ENCODE measurements around the gene SORCS2.

SORCS2 gene

DNA sequence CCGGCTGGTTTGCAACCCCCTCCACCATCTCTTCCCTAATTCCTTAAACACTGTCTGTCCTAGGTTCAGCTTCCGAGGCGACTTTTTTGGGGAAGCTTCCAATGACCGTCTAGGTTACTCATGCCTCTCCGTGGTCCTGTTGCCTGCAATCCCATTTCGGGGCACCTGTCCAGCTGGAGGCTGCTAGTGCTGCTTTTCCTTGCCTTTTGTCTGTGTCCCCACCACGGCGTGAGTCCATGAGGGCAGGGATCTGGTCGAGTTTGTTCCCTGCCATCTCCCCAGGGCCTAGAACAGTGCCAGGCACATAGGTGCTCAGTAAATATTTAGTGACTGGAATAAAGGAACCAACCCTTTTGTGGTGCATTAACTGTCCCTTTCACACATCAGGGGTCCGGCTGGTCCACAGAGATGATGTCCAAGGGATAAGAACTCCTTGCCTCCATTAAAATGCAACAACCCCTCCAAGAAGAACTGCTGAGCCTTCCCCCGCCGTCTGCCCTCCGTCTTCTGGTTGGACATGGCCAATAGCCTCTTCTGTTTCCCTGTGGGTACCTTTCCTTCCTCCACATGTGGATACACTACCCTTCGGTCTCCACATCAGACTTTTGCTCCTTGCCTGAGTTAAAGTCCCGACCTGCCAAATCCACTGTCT is 5.7 kb upstream of the SORCS2 start:
- no peak for DNase-seq

- DNase-seq: no peak
Observed at GRCh38 chr4:7187168-7187535, 5.2 kb upstream of the SORCS2 start.

DNA sequence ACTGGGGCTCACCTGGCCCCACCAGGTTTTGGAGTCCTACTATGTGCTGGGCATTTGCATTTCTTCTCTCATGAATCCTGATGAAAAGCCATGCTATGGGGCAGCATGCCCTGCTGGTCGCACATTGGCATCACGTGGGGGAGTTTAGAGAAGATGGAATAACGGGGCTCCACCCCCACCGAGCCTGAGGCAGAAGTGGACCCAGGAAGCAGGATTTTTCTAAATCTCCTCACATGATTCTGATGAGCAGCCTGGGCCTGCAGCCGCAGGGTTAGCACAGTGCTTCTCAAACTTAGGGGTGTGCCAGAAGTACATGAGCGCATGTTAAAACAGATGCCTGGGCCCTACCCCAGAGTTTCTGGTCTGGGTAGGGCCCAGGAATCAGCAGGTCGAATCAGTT is 4.6 kb upstream of the SORCS2 start:
- no peak for DNase-seq

- DNase-seq: no peak
Observed at GRCh38 chr4:7189066-7189465, 3.3 kb upstream of the SORCS2 start.

DNA sequence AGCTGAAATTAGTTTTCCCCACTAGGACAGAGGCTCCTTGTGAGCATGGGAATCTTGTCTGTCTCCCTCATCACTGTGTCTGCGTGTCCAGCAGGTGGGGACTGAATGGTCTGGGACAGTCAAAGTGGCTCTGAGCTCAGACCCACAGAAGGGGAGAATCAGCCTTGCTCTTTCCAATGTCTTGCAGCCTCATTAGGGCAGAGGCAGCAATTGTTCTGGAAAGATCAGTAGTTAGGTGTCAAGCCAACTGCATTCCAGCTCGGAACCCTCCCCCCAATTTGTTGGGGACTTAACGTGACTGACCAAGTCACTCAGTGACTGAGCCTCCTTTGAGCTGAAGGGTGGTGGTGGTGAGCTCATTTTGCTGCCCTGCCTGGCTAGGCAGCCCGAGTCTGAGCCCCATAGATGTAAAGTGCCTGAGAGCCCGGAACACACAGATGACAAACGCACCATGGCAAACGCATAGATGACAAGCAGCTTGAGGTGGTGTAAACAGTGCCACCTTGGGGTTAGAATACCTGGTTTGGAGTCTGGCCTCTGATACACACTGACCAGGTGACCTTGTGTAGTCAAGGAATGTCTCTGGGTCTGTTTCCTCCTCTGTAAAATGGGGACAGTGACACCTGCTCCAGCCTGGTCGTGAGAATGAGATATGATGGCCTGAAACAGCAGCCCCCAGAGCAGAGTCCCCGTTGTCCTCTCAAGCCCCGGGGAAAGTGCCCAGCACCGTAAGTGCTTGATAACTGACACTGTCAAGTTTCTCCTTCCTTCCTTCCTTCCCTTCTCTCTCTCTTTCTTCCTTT is 2.7 kb upstream of the SORCS2 start:
- no peak for DNase-seq

GRCh38 chr4:7190278-7190594 is 2.1 kb upstream of the SORCS2 start:
- no peak for DNase-seq

DNA sequence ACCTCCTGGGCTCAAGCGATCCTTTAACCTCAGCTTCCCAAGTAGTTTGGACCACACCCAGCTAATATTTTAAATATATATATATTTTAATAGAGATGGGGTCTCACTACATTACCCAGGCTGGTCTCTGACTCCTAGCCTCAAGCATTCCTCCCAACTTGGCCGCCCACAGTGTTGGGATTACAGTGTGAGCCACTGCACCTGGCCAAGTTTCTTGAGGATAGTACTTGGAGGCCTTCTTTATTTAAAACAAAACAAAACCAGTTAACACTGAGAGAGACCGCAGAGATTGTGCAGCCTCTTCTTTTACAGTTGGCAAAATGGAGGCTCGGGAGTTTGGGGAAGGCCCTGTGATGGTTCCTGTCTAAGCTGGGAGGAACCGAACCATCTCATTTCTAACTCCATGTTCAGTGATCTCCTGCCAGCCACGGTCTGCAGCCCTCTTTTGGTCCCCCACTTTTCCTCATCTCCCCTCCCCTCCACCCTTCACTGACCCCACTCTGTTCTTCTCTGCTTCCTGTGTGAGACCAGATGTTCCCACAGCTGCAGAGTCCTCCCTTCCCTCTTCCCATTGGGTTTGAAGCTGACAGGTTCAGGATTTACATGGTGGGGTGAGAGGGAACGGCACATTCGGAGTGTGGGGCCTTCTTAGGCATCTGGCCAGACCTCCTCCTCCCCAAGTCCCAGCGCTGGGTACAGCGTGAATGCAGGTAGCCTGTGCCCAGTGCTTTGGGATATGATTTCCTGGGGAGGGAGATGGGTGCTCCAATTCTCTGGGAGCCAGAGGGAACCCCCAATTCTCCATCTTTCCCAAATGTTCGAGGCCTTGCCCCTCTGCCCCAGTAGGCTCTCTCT is 1.4 kb upstream of the SORCS2 start:
- DNase-seq: no peak

DNA sequence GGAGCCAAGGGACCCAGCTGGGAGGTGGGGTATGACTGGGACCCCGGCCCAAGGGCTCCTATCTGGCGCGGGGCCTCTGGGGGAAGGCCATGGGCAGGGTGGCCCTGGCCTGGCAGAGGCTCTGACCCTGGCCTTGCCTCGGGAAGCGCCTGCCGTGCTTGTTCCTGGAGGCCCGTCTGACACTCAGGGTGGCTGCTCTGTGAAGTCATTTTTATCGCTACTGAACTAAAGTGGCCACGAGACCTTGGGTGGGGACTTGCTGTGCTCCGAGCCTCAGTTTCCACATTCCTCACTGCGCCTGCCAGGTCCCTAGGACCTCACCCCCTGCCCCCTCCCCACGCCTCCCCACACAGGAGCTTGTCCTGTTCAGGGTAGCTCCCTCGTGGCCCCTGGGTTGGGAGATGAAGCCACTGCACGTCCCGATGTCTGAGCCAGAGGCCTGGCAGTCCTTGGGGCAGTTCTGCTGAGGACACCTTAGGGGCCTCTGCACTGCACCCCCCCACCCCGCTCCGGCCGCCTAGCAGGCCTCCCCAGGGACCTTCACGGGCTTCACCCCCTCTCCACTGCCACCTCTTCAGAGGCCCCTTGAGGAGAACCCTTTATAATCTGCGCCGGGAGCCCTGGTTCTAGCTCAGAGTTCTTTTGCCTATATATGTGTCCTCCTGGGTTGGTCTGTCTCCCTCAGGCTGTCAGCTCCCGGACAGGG is 639 bp upstream of the SORCS2 start:
- no peak for DNase-seq

DNA sequence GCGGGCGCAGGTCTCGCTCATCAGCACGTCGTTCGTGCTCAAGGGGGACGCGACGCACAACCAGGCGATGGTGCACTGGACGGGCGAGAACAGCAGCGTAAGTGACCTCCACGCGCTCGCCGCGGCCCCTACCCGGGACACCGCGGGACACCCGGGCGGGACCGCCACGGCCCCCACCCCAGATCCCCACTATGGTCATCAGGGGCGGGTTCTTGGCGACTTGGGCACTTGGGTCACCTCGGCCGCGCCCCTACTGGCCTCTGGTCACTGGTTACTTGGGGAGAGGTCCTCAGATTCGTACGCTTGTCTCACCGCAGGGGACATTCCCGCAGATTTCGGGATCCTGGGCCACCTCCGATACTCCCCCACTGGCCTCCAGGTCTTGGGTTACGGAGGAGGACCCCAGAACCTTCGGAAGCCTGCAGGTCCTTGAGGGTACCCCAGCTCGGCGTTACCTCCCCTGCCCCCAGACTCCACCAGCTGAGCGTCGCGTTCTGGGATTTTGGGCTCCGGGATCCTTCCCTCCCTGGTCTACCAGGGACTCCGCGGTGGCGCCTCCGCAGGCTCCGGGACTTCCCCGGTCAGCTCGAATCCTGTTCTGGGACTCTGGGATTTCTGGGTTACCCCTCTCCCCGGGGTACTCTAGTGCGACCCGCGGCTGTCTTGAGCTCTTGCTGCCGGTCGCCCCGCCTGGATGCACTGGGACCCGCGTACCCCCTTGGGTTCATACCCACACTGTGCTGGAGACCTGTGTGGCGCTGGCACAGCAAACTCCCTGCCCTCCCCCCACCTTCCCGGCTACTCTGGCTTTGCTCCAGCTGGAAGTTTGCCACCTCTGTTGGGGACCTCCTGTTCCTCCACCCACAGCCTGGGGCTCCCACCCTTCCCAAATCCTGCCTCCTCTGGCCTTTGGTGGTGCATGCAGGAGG is 956 bp downstream of the SORCS2 start:
- no peak for DNase-seq

DNA sequence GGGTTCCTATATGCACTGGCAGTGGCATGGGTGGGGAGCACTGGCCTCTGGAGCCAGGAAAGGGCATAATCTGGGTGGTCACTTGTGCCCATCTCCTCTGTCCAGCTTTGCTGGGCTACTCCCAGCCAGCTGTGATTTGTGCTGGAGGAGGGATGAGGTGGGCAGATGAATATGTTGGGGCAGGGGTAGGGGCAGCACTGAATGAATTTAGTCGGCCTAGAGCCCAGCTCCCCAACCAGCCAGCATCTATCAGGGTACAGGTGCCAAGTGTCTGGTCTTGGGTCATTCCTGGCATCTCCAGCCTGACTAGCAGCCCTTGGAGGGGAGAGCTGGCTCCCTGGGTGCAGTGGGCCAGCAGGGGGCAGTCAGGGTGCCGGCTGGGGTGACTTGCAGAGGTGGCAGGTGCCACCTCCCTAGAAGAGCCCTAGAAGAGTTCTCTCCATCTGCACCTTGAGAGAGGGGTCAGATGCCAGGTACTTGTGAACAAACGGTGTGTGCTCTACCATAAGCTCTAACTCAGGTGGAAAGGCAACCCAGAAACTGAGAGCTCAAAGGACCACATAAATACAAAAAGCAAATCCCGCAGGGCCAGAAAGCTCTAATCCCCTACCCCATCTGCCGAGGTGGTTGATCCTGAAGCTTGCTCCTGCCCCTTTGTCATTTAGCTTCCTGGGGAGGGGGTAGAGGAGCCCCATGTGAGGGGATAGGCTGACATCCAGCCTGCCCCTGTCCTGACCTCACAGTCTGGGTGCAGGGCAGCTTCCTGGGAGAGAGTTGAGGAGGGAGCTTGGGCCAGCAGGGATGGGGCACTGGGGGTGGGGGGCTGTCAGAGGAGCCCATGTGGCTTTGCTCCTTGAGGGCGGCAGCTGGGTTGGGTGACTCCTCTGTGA is 2.2 kb downstream of the SORCS2 start:
- DNase-seq: no peak

DNA sequence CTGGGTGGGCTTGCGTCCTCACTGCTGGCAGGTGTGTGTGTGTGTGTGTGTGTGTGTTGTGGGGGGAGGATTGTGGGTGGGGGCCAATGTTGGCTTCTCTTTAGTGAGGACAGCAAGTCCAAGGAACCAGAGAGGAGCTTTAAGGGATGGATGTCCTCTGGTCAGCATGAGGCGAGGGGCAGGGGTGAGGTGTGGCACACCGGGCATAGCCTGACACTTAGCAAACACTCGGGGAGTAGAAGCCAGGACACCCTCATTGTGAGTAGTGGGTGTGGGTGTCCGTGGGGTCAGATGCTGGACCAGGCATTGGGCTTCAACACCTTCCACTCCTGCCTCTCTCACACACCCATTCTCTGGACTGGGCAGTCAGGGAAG is 2.8 kb downstream of the SORCS2 start:
- no peak for DNase-seq

DNA sequence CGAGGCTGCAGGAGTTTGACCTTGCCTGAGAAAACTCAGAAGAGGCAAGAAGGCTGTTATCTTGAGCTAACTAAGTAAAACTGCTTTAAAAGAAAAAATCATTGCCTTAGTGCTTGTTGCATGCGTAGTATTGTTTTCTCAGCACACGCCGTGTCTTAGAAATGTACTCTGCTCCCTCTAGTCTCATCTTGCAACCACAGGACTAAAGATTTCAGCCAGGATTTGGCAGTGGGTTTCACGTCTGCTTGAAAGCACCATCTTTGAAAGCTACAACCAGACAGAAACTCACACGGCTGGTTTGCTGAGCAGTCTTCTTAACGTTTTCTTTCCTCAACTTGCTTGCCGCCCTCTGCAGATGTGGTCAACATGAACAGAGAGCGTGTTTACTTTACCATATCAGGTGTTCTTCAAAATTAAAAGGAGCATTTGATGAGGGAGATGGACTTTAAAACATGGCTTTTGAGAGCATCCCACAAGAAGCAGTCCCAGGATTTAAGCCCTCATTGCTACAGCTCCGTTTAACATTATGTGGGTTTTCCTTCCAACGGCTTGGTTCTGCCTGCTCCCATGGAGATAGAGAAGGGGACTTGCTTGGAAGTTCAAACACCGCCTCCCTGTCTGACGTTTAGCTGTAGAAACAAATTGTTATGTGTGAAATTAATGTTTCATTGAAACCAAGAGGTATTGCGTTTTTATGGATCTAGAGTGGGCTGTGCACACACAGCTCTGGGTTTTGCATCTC is 3.4 kb downstream of the SORCS2 start:
- DNase-seq: peak; percentile 72

DNA sequence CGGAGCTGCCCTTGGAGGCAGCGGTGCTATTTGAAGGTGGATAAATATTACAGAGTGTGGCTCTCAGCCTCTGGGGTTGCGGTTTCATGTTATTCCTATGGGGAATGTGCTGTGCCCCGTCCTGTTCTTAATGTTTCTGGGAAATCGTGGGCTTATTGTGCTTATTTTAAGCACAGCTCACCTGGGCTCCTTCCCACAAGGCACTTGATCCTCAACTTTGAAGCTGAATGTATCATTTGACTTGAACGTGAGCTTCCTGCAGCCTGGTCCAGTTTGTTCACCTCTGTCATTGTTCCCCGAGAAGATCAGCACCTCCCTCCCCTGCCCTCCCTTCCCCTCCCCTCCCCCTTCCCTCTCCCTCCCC is 3.9 kb downstream of the SORCS2 start:
- DNase-seq: no peak

GRCh38 chr4:7196736-7197135 is 4.4 kb downstream of the SORCS2 start:
- no peak for DNase-seq

GRCh38 chr4:7197910-7198309 is 5.6 kb downstream of the SORCS2 start:
- no peak for DNase-seq

DNA sequence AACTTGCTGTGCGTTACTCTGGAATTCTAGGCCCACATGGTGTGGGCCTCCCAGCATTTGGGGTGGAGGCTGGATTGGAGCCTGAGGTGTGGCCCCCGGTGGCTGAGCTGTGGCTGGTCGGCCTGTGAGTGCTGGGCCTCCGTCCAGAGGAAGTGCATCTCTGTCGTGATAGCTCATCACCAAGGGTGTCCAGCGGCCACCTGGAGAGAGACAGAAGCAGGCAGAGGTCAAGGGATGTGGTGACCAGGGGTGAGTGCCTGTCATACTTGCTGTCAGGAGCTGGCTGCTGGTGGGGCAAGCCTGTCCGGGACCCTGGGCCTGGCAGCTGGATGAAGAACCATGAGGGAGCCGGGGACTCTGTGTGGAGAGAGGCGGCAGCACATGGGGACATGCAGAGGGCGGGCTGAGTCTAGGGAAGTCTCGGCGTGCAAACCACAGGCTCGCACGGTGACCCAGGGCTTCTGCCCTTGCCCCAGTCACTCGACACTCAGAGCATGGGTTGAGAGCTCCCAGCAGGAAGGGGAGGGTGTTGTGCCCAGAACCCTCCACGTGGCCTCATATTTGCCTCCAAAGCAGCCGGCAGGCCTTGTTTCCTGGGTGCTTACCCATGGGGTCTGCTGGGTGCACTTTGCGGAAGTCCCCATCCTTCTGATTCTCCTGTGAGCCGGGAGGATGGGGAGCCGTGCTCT is 6.2 kb downstream of the SORCS2 start:
- DNase-seq: no peak

DNA sequence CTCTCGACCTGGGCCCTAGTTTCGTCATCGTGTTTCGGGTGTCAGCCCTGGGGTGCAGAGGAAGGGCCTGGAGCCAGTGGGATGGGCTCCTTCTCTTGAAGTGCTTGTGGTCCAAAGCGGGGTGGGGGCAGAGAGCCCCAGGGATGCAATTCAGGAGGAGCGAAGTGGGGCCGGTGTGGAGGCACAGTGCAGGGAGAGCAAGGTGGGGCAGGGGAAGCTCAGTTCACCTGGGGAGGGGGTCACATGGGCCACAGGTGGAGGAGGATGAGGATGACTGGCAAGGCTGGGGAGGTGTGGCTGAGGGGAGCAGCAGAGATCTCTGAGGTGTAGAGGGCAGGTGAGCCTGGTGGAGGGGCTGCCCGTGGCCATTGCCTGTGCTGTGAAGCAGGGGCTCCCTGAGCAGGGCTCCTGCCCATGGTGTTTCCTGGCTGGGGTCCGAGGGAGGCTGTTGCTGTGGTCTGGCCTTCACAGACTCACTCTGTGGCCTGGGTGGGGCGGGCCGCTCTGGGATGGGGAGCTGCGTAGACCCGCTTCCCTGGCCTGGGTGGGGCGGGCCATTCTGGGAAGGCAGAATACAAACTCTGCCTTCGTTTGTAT is 6.9 kb downstream of the SORCS2 start:
- no peak for DNase-seq

GRCh38 chr4:7199771-7200441 is 7.6 kb downstream of the SORCS2 start:
- DNase-seq: no peak

GRCh38 chr4:7200801-7201200 is 8.5 kb downstream of the SORCS2 start:
- DNase-seq: no peak
